ENCODE results near the gene CYFIP2.

DNA sequence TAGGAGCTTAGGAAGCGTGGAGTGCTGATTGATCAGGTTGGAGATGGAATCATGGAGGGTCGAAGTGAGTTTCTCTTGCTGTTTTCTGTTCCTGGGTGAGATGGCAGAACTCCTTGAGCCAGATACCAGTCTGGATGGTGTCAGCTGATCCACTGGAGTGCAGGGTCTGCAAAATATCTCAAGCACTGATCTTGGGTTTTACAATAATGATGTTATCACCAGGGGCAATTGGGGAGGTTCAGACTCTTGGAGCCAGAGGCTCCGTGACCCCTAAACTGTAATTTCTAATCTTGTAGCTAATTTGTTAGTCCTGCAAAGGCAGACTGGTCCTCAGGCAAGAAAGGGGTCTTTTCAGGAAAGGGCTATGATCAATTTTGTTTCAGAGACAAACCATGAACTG, 114.1 kb downstream of the CYFIP2 start:
- TF ChIP-seq, protein P1, sequence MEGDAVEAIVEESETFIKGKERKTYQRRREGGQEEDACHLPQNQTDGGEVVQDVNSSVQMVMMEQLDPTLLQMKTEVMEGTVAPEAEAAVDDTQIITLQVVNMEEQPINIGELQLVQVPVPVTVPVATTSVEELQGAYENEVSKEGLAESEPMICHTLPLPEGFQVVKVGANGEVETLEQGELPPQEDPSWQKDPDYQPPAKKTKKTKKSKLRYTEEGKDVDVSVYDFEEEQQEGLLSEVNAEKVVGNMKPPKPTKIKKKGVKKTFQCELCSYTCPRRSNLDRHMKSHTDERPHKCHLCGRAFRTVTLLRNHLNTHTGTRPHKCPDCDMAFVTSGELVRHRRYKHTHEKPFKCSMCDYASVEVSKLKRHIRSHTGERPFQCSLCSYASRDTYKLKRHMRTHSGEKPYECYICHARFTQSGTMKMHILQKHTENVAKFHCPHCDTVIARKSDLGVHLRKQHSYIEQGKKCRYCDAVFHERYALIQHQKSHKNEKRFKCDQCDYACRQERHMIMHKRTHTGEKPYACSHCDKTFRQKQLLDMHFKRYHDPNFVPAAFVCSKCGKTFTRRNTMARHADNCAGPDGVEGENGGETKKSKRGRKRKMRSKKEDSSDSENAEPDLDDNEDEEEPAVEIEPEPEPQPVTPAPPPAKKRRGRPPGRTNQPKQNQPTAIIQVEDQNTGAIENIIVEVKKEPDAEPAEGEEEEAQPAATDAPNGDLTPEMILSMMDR (IDR thresholded peaks at IDR 0.05; ENCODE audit: insufficient read depth, low read depth, low read length) = no peak
- no peak for TF ChIP-seq EZH2 (IDR thresholded peaks at IDR 0.05; ENCODE audit: insufficient read depth, low read length)
